H1 (cell line): ENCODE data around the gene MRTFB. TPM values are rescaled to one million over a fixed set of nuclear protein-coding genes. Genes with fewer than 3 reads are reported as not detected.

Source experiments
- BACH1 ChIP-seq: IDR thresholded peaks from 2 replicates; pipeline ENCODE4 v1.6.1; 2012; ENCODE audit warnings: low read length, improper control_type of control experiment
- CTCF ChIP-seq, 3 experiments: IDR thresholded peaks; 1 replicate in 2 of 3; 2 replicates in 1 of 3; pipeline versions ENCODE4 v1.5.1 to v1.6.1; 2011; ENCODE audit warnings: low read length in 3 of 3, mild to moderate bottlenecking in 3 of 3, inconsistent platforms in 2 of 3, low read depth in 1 of 3, moderate library complexity in 1 of 3; ENCODE audit not compliant: insufficient read depth in 1 of 3; ENCODE audit errors: control extremely low read depth in 1 of 3
- RBBP5 ChIP-seq: IDR thresholded peaks from 2 replicates; pipeline ENCODE4 v1.7.1; 2012; ENCODE audit warnings: low read depth, mild to moderate bottlenecking, inconsistent platforms, low read length, moderate library complexity, borderline replicate concordance
- RNF2 ChIP-seq: fragments of 200-900, 300-1000 bp; sonication (generic); IDR thresholded peaks from 2 replicates; pipeline ENCODE4 v1.7.1; 2016; ENCODE audit warnings: borderline replicate concordance, low read depth, mild to moderate bottlenecking, antibody characterized with exemption, low read length; ENCODE audit not compliant: poor library complexity, severe bottlenecking; ENCODE audit errors: missing control alignments
- SP1 ChIP-seq: IDR thresholded peaks from 2 replicates; pipeline ENCODE4 v1.6.1; 2011; ENCODE audit warnings: low read depth, low read length
- TAF1 ChIP-seq: IDR thresholded peaks from 2 replicates; pipeline ENCODE4 v1.6.1; 2011; ENCODE audit warnings: mild to moderate bottlenecking, low read depth, low read length
- polyA plus RNA-seq, 7 experiments: library from polyadenylated mRNA; depleted of rRNA in 3 of 7; stranded (reverse) in 5 of 7; unstranded in 2 of 7; fragments of >200 nt in 5 of 7; fragments of 200-250 nt in 2 of 7; gene quantifications; 1 replicate in 5 of 7; 2 replicates in 1 of 7; 4 replicates in 1 of 7; pipeline versions ENCODE4 v1.2.1 to v1.2.3, GENCODE V29; 2011 to 2013; ENCODE audit warnings: missing spikeins in 2 of 7, mixed read lengths in 2 of 7
- total RNA-seq: library from RNA; stranded (reverse); fragmentation: NEBNext Ultra II Directional; extraction: Animal tissue kit (Norgen Biotek cat#: 25700); gene quantifications from 2 replicates; pipeline ENCODE4 v1.2.1, GENCODE V29; 2021

Gene MRTFB
- total and polyA plus RNA-seq, 2 of the 8 experiments (the other 6 are each of a cell fraction or from before 2014, with no cell fraction given) = 13.5 to 34.9 TPM

DNA sequence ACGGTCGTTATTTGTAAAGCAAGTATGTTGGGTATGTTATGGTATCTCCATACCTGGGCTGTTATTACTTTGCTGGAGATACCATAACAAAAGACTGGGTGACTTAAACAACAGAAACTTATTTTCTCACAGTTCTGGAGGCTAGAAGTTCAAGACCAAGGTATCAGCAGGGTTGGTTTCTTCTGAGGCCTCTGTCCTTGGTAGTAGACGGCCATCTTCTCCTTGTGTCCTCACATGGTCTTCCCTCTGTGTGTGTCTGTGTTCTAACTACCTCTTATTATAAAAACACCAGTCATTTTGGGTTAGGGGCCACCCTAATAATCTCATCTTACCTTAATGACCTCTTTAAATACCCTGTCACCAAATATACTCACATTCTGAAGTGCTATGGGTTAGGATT, 33.2 kb upstream of the MRTFB start (continued):
- no peak for TF ChIP-seq BACH1
- TF ChIP-seq RBBP5 = no peak
- no peak for TF ChIP-seq TAF1
- no peak for TF ChIP-seq CTCF (IDR thresholded peaks at IDR 0.05; ENCODE audit: control extremely low read depth in 1 of 3, insufficient read depth in 1 of 3, low read depth in 1 of 3, low read length in 3 of 3)
- no peak for TF ChIP-seq RNF2
- no peak for TF ChIP-seq SP1
